ENCODE measurements around the gene CDH4. TPM values are rescaled to one million over a fixed set of nuclear protein-coding genes. Genes with fewer than 3 reads are reported as not detected.

CDH4 gene
- total RNA-seq, 1 experiment from 2014 or later, result not detected

DNA sequence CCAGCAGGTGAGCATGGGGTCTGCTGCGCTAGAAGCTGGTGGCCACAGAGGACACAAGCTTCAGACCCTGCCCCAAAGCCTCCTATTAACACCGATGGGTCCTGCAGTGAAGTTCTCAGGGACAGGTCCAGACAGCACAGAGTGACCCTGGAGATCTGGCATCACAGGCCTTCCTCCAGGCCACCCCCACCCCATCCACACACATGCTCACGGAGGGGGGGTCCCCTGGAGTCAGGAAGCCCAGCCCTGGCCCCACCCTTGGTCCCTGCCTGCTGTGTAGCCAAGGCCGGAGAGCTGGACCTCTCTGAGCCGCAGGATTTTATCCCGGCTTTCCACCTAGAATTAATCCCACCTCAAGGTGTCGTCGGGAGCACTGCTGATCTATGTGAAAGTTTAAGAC, 646.3 kb downstream of the CDH4 start:
- Histone ChIP-seq H4K20me1 (ENCODE audit: insufficient read depth) (no peaks in the 10 kb centered on the region), H3K9me3 (ENCODE audit: insufficient read depth, low read depth) (no peaks in the 10 kb centered on the region), H2AFZ (no peak overlapping the region), H3K4me1 (replicated peaks; ENCODE audit: insufficient read depth) (no peaks in the 10 kb centered on the region), H3K4me2 (no peak overlapping the region), H3K27me3 (ENCODE audit: insufficient read depth, low read depth) (peaks cover 99% of the 10 kb centered on the region), H3K9me2 (ENCODE audit: insufficient read depth) (no peaks in the 10 kb centered on the region), H3K4me3 (no peak overlapping the region), H3K79me2 (ENCODE audit: low read depth) (no peaks in the 10 kb centered on the region), H3K27ac (no peak overlapping the region), H3F3A (ENCODE audit: insufficient read depth, low read depth) (no peaks in the 10 kb centered on the region), H3K36me3 (ENCODE audit: low read depth) (no peaks in the 10 kb centered on the region)
- BruUV-seq (replicated peaks), result no TSS peak
- DNase-seq, result no peak
- intact Hi-C loops (cut with micrococcal nuclease; ENCODE audit: unreplicated experiment), result no loop called here
- TF ChIP-seq, protein P1, sequence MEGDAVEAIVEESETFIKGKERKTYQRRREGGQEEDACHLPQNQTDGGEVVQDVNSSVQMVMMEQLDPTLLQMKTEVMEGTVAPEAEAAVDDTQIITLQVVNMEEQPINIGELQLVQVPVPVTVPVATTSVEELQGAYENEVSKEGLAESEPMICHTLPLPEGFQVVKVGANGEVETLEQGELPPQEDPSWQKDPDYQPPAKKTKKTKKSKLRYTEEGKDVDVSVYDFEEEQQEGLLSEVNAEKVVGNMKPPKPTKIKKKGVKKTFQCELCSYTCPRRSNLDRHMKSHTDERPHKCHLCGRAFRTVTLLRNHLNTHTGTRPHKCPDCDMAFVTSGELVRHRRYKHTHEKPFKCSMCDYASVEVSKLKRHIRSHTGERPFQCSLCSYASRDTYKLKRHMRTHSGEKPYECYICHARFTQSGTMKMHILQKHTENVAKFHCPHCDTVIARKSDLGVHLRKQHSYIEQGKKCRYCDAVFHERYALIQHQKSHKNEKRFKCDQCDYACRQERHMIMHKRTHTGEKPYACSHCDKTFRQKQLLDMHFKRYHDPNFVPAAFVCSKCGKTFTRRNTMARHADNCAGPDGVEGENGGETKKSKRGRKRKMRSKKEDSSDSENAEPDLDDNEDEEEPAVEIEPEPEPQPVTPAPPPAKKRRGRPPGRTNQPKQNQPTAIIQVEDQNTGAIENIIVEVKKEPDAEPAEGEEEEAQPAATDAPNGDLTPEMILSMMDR (conservative IDR thresholded peaks at IDR 0.05), result no peak
- TF ChIP-seq EZH2 (IDR thresholded peaks at IDR 0.05; ENCODE audit: low read depth), result no peak
- ChIA-PET POLR2A (ENCODE audit: unreplicated experiment) (no interaction called here), CTCF (no interaction called here)

DNA sequence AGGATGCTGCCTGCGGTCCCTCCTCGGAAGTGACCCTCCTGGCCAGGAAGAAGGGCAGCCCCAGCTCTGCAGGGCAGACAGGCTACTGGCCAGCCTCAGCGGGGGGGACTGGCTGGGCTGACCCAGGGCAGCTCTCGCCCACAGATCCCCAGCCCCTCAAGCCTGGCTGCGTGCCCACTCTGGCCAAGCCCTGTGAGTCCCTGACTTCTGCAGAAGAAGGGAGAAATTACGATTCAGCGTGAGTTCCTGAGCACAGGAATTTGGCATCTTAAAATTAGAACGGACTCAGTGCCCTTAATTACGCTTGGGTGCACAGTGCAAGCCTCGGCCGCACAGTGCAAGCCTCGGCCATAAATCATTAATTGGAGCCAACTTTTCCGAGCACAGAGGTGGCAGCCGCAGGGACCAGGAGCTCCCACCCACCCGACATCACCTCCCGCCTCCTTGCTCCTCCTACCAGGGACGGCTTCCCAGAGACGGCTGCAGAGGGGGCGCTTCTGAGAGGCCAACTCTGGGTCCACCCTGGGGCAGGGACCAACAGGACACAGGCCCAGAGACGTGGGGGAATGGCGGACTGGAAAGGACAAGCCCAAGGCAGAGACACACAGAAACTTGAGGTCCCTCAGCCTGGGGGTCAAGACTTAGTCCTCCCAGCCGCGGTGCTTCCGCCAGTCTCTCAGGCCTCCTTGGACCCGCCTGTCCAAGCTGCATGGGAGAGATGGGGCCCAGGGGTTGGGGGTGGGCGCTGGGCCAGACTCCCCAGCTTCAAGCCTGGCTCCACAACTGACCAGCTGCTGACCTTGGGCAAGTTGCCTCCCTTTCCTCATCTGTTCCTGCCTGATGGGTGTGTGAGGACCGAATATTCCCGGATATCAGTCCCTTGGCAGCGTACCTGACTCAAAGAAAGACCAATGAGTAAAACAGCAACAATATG, 648.2 kb downstream of the CDH4 start:
- Histone ChIP-seq H3K27me3 (ENCODE audit: insufficient read depth, low read depth) (peaks cover 99% of the 10 kb centered on the region), H3F3A (ENCODE audit: insufficient read depth, low read depth) (no peaks in the 10 kb centered on the region), H3K9me2 (ENCODE audit: insufficient read depth) (no peaks in the 10 kb centered on the region), H3K27ac (no peak overlapping the region), H3K4me2 (no peak overlapping the region), H4K20me1 (ENCODE audit: insufficient read depth) (no peaks in the 10 kb centered on the region), H3K36me3 (ENCODE audit: low read depth) (no peaks in the 10 kb centered on the region), H3K4me3 (no peak overlapping the region), H3K4me1 (replicated peaks; ENCODE audit: insufficient read depth) (no peaks in the 10 kb centered on the region), H3K79me2 (ENCODE audit: low read depth) (no peaks in the 10 kb centered on the region), H3K9me3 (ENCODE audit: insufficient read depth, low read depth) (no peaks in the 10 kb centered on the region), H2AFZ (no peak overlapping the region)
- intact Hi-C loops (cut with micrococcal nuclease; ENCODE audit: unreplicated experiment), result no loop called here
- DNase-seq, result no peak
- no peak for TF ChIP-seq EZH2 (IDR thresholded peaks at IDR 0.05; ENCODE audit: low read depth)
- TF ChIP-seq, protein P1 (conservative IDR thresholded peaks at IDR 0.05), result no peak
- CTCF ChIA-PET, result no interaction called here
- POLR2A ChIA-PET (ENCODE audit: unreplicated experiment), result no interaction called here
- no TSS peak for BruUV-seq (replicated peaks)

DNA sequence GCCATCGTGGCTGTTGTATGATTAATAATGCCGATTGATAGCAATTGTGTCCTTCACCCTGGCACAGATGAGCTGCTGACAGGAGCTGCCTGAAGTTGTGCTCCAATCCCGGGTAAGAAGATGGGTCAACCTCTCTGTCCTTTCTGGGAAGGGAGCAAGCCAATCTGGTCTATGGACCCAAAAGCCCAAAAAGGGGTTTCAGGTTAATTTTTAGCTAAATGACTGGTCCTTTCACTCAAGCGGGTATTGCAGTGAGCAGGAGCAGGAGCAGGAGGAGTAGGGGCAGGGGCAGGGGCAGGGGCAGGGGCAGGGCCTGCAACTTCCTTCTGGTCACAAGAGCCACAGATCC, 648.9 kb downstream of the CDH4 start:
- Histone ChIP-seq H3K27ac (no peak overlapping the region), H3K27me3 (ENCODE audit: insufficient read depth, low read depth) (peaks cover 99% of the 10 kb centered on the region), H4K20me1 (ENCODE audit: insufficient read depth) (0 out of 2 replicates have a peak, but pooled peaks cover 2% of the 10 kb centered on the region), H3K4me3 (no peak overlapping the region), H2AFZ (no peak overlapping the region), H3K36me3 (ENCODE audit: low read depth) (no peaks in the 10 kb centered on the region), H3K79me2 (ENCODE audit: low read depth) (no peaks in the 10 kb centered on the region), H3F3A (ENCODE audit: insufficient read depth, low read depth) (no peaks in the 10 kb centered on the region), H3K9me2 (ENCODE audit: insufficient read depth) (no peaks in the 10 kb centered on the region), H3K4me2 (no peak overlapping the region), H3K4me1 (replicated peaks; ENCODE audit: insufficient read depth) (no peaks in the 10 kb centered on the region), H3K9me3 (ENCODE audit: insufficient read depth, low read depth) (no peaks in the 10 kb centered on the region)
- POLR2A ChIA-PET (ENCODE audit: unreplicated experiment), result no interaction called here
- intact Hi-C loops (cut with micrococcal nuclease; ENCODE audit: unreplicated experiment), result no loop called here
- TF ChIP-seq, protein P1 (conservative IDR thresholded peaks at IDR 0.05), result no peak
- no peak for TF ChIP-seq EZH2 (IDR thresholded peaks at IDR 0.05; ENCODE audit: low read depth)
- CTCF ChIA-PET, result no interaction called here
- no TSS peak for BruUV-seq (replicated peaks)
- no peak for DNase-seq
